GM21717 (cell line): ENCODE measurements around the gene KRT5.
"Not testable (repeated sequence)": the region's sequence is repeated elsewhere in the genome, so short reads cannot be mapped to it uniquely, and the experiment has no call there.

Source experiments
- ATAC-seq: cut with Tn5 transposase; IDR thresholded peaks from one replicate; pipeline ENCODE4 v1.9.1; 2021; ENCODE audit warnings: mild to moderate bottlenecking, moderate library complexity; ENCODE audit not compliant: unreplicated experiment

KRT5 gene

GRCh38 chr12:52522346-52523011 is 2.3 kb upstream of the KRT5 start:
- ATAC-seq, result no peak

GRCh38 chr12:52521568-52522266 is 1.5 kb upstream of the KRT5 start:
- no peak for ATAC-seq

- no peak for ATAC-seq
Measured at GRCh38 chr12:52521175-52521567, 977 bp upstream of the KRT5 start.

- ATAC-seq, result no peak
Measured at GRCh38 chr12:52519387-52519703, 849 bp downstream of the KRT5 start.

GRCh38 chr12:52518574-52519386 is 1.4 kb downstream of the KRT5 start:
- ATAC-seq, result no peak

- ATAC-seq, result no peak
Measured at GRCh38 chr12:52517888-52518287, 2.3 kb downstream of the KRT5 start.

GRCh38 chr12:52517005-52517835 is 3.0 kb downstream of the KRT5 start:
- no peak for ATAC-seq

GRCh38 chr12:52515927-52516831 is 4.0 kb downstream of the KRT5 start:
- ATAC-seq, result no peak

- no peak for ATAC-seq
Measured at GRCh38 chr12:52515319-52515646, 4.9 kb downstream of the KRT5 start.

- no peak for ATAC-seq
Measured at GRCh38 chr12:52514471-52515318, 5.5 kb downstream of the KRT5 start.

GRCh38 chr12:52513736-52514135 is 6.5 kb downstream of the KRT5 start:
- ATAC-seq, result no peak

- no peak for ATAC-seq
Measured at GRCh38 chr12:52508211-52508610, 12.0 kb downstream of the KRT5 start.

- ATAC-seq, result no peak
Measured at GRCh38 chr12:52506858-52507715, 13.1 kb downstream of the KRT5 start.

GRCh38 chr12:52502877-52503276 is 17.3 kb downstream of the KRT5 start:
- ATAC-seq, result no peak

GRCh38 chr12:52501490-52501889 is 18.7 kb downstream of the KRT5 start:
- ATAC-seq, result no peak

GRCh38 chr12:52500574-52500973 is 19.6 kb downstream of the KRT5 start:
- not testable (repeated sequence) for ATAC-seq

GRCh38 chr12:52499806-52500560 is 20.2 kb downstream of the KRT5 start:
- no peak for ATAC-seq

- ATAC-seq, result no peak
Measured at GRCh38 chr12:52498946-52499345, 21.2 kb downstream of the KRT5 start.
